ENCODE measurements around the gene PTRH2. TPM values are rescaled to one million over a fixed set of nuclear protein-coding genes. Genes with fewer than 3 reads are reported as not detected.

Gene PTRH2
- total RNA-seq, 1 donor from 2014 or later, result 36.3 TPM

- Histone ChIP-seq H3K36me3 (ENCODE audit: insufficient read depth, low read length) (peaks cover 91% of the 10 kb centered on the region), H3K4me3 (ENCODE audit: insufficient read depth, low read depth, low read length) (no peak overlapping the region), H2AFZ (ENCODE audit: low read depth, low read length) (no peak overlapping the region), H3K9me3 (ENCODE audit: insufficient read depth, low read depth, low read length) (no peaks in the 10 kb centered on the region), H3K4me2 (ENCODE audit: low read length) (no peak overlapping the region), H3K27ac (ENCODE audit: low read depth, low read length) (no peak overlapping the region), H3K27me3 (ENCODE audit: insufficient read depth, low read length) (no peaks in the 10 kb centered on the region), H4K20me1 (ENCODE audit: insufficient read depth, low read length) (peaks cover 55% of the 10 kb centered on the region), H3K9ac (ENCODE audit: low read length) (no peak overlapping the region), H3K4me1 (ENCODE audit: insufficient read depth, low read length) (peaks cover 8% of the 10 kb centered on the region), H3K79me2 (ENCODE audit: insufficient read depth, low read length) (peaks cover 47% of the 10 kb centered on the region)
- TF ChIP-seq CTCF (IDR thresholded peaks at IDR 0.05; ENCODE audit: insufficient read depth, low read depth, low read length) (no peak), EZH2 (IDR thresholded peaks at IDR 0.05; ENCODE audit: insufficient read depth, low read length) (no peak)
- H3K4me3 Mint-ChIP-seq (ENCODE audit: unreplicated experiment), result no peak overlapping the region
- FAIRE-seq, result no peak
- peaks cover 15% of the 10 kb centered on the region for H3K36me3 Mint-ChIP-seq (ENCODE audit: low read depth, unreplicated experiment)
- no peak for DNase-seq (ENCODE audit: low read depth)
- H3K27me3 Mint-ChIP-seq (ENCODE audit: low read depth, unreplicated experiment), result no peaks in the 10 kb centered on the region
- no peak overlapping the region for H3K27ac Mint-ChIP-seq (ENCODE audit: unreplicated experiment)
- peaks cover 24% of the 10 kb centered on the region for H3K4me1 Mint-ChIP-seq (ENCODE audit: low read depth, unreplicated experiment)
- no peaks in the 10 kb centered on the region for H3K9me3 Mint-ChIP-seq (ENCODE audit: unreplicated experiment)
Observed at GRCh38 chr17:59683283-59683682, 23.9 kb downstream of the PTRH2 start.

- H3K27me3 ChIP-seq (ENCODE audit: insufficient read depth, low read length), result no peaks in the 10 kb centered on the region
- DNase-seq (ENCODE audit: low read depth) (peak; percentile 46), FAIRE-seq (no peak)
- H2AFZ ChIP-seq (ENCODE audit: low read depth, low read length), result no peak overlapping the region
- H3K27ac Mint-ChIP-seq (ENCODE audit: unreplicated experiment), result peak overlapping the region; percentile 83
- no peaks in the 10 kb centered on the region for H3K27me3 Mint-ChIP-seq (ENCODE audit: low read depth, unreplicated experiment)
- H3K36me3 ChIP-seq (ENCODE audit: insufficient read depth, low read length), result peaks cover 92% of the 10 kb centered on the region
- no peak overlapping the region for H3K4me3 ChIP-seq (ENCODE audit: insufficient read depth, low read depth, low read length)
- TF ChIP-seq EZH2 (IDR thresholded peaks at IDR 0.05; ENCODE audit: insufficient read depth, low read length) (no peak), CTCF (IDR thresholded peaks at IDR 0.05; ENCODE audit: insufficient read depth, low read depth, low read length) (no peak)
- H3K36me3 Mint-ChIP-seq (ENCODE audit: low read depth, unreplicated experiment), result peaks cover 24% of the 10 kb centered on the region
- peaks cover 8% of the 10 kb centered on the region for H3K4me1 ChIP-seq (ENCODE audit: insufficient read depth, low read length)
- H3K4me1 Mint-ChIP-seq (ENCODE audit: low read depth, unreplicated experiment), result peaks cover 18% of the 10 kb centered on the region
- H3K9me3 Mint-ChIP-seq (ENCODE audit: unreplicated experiment), result no peaks in the 10 kb centered on the region
- peak overlapping the region; percentile 13 for H3K27ac ChIP-seq (ENCODE audit: low read depth, low read length)
- no peak overlapping the region for H3K9ac ChIP-seq (ENCODE audit: low read length)
- no peaks in the 10 kb centered on the region for H3K9me3 ChIP-seq (ENCODE audit: insufficient read depth, low read depth, low read length)
- H3K79me2 ChIP-seq (ENCODE audit: insufficient read depth, low read length), result peaks cover 39% of the 10 kb centered on the region
- peak overlapping the region; percentile 34 for H3K4me2 ChIP-seq (ENCODE audit: low read length)
- H3K4me3 Mint-ChIP-seq (ENCODE audit: unreplicated experiment), result no peak overlapping the region
- H4K20me1 ChIP-seq (ENCODE audit: insufficient read depth, low read length), result peaks cover 54% of the 10 kb centered on the region
Observed at GRCh38 chr17:59680314-59680713, 26.9 kb downstream of the PTRH2 start.

GRCh38 chr17:59678918-59679317 is 28.3 kb downstream of the PTRH2 start:
- Mint-ChIP-seq H3K27me3 (ENCODE audit: low read depth, unreplicated experiment) (no peaks in the 10 kb centered on the region), H3K4me3 (ENCODE audit: unreplicated experiment) (no peak overlapping the region), H3K36me3 (ENCODE audit: low read depth, unreplicated experiment) (peaks cover 21% of the 10 kb centered on the region), H3K27ac (ENCODE audit: unreplicated experiment) (peak overlapping the region; percentile 41), H3K4me1 (ENCODE audit: low read depth, unreplicated experiment) (peaks cover 18% of the 10 kb centered on the region), H3K9me3 (ENCODE audit: unreplicated experiment) (no peaks in the 10 kb centered on the region)
- no peak for TF ChIP-seq EZH2 (IDR thresholded peaks at IDR 0.05; ENCODE audit: insufficient read depth, low read length)
- TF ChIP-seq CTCF (IDR thresholded peaks at IDR 0.05; ENCODE audit: insufficient read depth, low read depth, low read length), result no peak
- H3K4me1 ChIP-seq (ENCODE audit: insufficient read depth, low read length), result peaks cover 8% of the 10 kb centered on the region
- H3K27me3 ChIP-seq (ENCODE audit: insufficient read depth, low read length), result no peaks in the 10 kb centered on the region
- H3K4me3 ChIP-seq (ENCODE audit: insufficient read depth, low read depth, low read length), result no peak overlapping the region
- FAIRE-seq (no peak), DNase-seq (ENCODE audit: low read depth) (no peak)
- no peak overlapping the region for H3K4me2 ChIP-seq (ENCODE audit: low read length)
- H3K36me3 ChIP-seq (ENCODE audit: insufficient read depth, low read length), result peaks cover 91% of the 10 kb centered on the region
- peaks cover 47% of the 10 kb centered on the region for H4K20me1 ChIP-seq (ENCODE audit: insufficient read depth, low read length)
- H2AFZ ChIP-seq (ENCODE audit: low read depth, low read length), result no peak overlapping the region
- no peaks in the 10 kb centered on the region for H3K9me3 ChIP-seq (ENCODE audit: insufficient read depth, low read depth, low read length)
- no peak overlapping the region for H3K9ac ChIP-seq (ENCODE audit: low read length)
- no peak overlapping the region for H3K27ac ChIP-seq (ENCODE audit: low read depth, low read length)
- peaks cover 47% of the 10 kb centered on the region for H3K79me2 ChIP-seq (ENCODE audit: insufficient read depth, low read length)

Data from astrocyte (in vitro differentiated cells and primary cell).